Measurements from ENCODE around the gene SLC9A4.
"Not testable (repeated sequence)": the region's sequence is repeated elsewhere in the genome, so short reads cannot be mapped to it uniquely, and the experiment has no call there.

The SLC9A4 gene

GRCh38 chr2:102550151-102550550 is 77.1 kb downstream of the SLC9A4 start:
- TF ChIP-seq CTCF (IDR thresholded peaks at IDR 0.05; ENCODE audit: low read depth, low read length, missing control alignments) = no peak
- H3K4me3 ChIP-seq (replicated peaks; ENCODE audit: low read depth, low read length) = no peak overlapping the region
- DNase-seq (ENCODE audit: extremely low read depth, low read depth) = no peak

GRCh38 chr2:102551329-102552096 is 78.5 kb downstream of the SLC9A4 start:
- TF ChIP-seq CTCF (IDR thresholded peaks at IDR 0.05; ENCODE audit: low read depth, low read length, missing control alignments) = no peak
- no peak for DNase-seq (ENCODE audit: extremely low read depth, low read depth)
- no peak overlapping the region for H3K4me3 ChIP-seq (replicated peaks; ENCODE audit: low read depth, low read length)

GRCh38 chr2:102553601-102554000 is 80.6 kb downstream of the SLC9A4 start:
- TF ChIP-seq CTCF (IDR thresholded peaks at IDR 0.05; ENCODE audit: low read depth, low read length, missing control alignments) = no peak
- no peak for DNase-seq (ENCODE audit: extremely low read depth, low read depth)
- no peak overlapping the region for H3K4me3 ChIP-seq (replicated peaks; ENCODE audit: low read depth, low read length)

- no peak for TF ChIP-seq CTCF (IDR thresholded peaks at IDR 0.05; ENCODE audit: low read depth, low read length, missing control alignments)
- no peak for DNase-seq (ENCODE audit: extremely low read depth, low read depth)
- H3K4me3 ChIP-seq (replicated peaks; ENCODE audit: low read depth, low read length) = no peak overlapping the region
Observed at GRCh38 chr2:102558463-102558862, 85.4 kb downstream of the SLC9A4 start.

- H3K4me3 ChIP-seq (replicated peaks; ENCODE audit: low read depth, low read length); DNase-seq (ENCODE audit: extremely low read depth, low read depth): not testable (repeated sequence)
Observed at GRCh38 chr2:102562542-102562941, 89.5 kb downstream of the SLC9A4 start.

- TF ChIP-seq CTCF (IDR thresholded peaks at IDR 0.05; ENCODE audit: low read depth, low read length, missing control alignments) = no peak
- no peak for DNase-seq (ENCODE audit: extremely low read depth, low read depth)
Observed at GRCh38 chr2:102575888-102576287, 102.9 kb downstream of the SLC9A4 start.

GRCh38 chr2:102578376-102578775 is 105.3 kb downstream of the SLC9A4 start:
- TF ChIP-seq CTCF (IDR thresholded peaks at IDR 0.05; ENCODE audit: low read depth, low read length, missing control alignments) = no peak
- DNase-seq (ENCODE audit: extremely low read depth, low read depth) = no peak
- no peak overlapping the region for H3K4me3 ChIP-seq (replicated peaks; ENCODE audit: low read depth, low read length)

More at GRCh38 chr2:102575888-102576287, 102.9 kb downstream of the SLC9A4 start:
- H3K4me3 ChIP-seq (replicated peaks; ENCODE audit: low read depth, low read length) = no peak overlapping the region
